HG02938 (cell line): ENCODE results near the gene XPC.

Experiments
- ATAC-seq: cut with Tn5 transposase; IDR thresholded peaks from one replicate; pipeline ENCODE4 v1.9.1; 2021; ENCODE audit warnings: mild to moderate bottlenecking, moderate library complexity; ENCODE audit not compliant: unreplicated experiment

The XPC gene

DNA sequence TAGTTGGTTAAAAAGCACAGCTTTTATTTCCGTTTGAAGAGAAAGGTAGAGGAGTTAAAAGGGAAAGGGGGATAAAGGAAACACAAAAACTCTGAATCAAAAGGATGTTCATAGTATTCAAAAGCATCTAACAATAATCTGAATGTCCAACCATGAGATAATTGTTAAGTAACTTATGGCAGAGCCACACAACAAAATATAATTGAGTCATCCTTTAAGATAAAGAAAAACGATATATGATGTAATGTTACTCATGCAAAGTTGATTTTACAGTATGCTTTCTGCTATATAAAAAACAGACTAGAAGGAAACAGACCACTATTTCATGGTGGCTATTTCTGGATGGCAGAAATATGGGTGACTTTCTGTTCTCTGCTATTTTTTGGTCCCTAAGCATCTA lies 3.9 kb downstream of the XPC start:
- ATAC-seq, result no peak

DNA sequence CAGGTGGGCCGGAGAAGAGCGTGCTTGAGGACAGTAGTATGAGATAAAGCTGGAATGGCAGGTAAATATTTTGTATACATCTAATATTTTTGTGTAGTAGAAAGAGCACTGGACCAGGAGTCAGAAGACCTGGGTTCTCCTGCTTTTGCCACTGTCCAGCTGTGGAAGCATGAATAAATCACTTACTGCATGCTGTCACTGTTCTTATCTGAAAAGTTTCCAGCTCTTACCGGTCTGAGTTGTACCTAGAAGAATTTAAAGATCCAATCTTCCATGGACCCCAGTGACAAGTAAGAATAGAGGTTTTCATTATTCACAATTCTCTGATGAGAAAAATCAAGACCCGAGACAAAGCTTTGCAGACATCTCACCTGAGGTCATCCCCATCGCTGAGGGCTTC lies 5.9 kb downstream of the XPC start:
- ATAC-seq, result no peak

DNA sequence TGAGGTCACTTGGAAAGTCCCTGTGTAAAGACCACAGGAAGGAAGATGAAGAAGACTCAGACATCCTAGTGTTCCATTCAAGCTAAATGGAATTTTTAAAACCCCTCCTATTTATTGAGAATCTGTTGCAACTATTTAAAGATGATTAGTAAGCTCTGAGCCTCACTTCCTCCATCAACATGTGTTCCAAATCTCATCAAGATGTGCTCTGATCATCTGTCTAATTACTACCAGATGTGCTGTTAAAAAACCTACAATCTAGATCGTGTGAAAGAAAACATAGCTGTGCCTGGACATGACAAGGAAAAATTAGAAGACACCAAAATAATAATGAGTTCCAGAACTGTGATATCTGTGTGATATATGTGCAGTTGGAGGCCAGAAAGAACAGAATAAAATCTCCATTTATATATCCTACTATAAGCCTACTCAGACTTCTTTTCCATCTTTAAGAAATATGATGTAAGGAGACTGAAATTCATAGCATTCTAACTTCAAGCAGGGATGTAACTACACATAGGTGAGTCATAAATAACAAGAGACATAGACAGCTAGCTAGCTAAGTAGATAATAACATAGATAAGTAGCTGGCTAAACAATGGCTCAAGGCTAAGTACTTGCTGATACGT lies 7.8 kb downstream of the XPC start:
- ATAC-seq, result no peak

DNA sequence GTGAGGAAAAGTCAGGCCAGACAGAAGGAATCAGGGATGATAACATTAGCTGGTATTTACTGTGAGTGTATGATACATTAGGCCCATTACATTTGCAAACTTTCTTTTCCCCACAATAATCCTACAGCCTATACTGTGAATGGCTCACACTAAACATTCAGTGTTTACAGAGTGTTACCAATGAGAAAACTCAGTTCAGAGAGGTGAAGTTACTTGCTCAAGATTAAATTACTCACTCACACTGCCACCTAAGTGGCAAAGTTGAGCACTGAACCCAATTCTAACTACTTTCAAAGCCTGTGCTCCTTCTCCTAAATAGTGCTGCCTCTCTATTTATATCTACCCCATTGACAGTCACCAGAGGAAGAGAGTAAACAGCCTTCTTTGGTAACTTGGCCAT lies 8.5 kb downstream of the XPC start:
- ATAC-seq, result no peak

DNA sequence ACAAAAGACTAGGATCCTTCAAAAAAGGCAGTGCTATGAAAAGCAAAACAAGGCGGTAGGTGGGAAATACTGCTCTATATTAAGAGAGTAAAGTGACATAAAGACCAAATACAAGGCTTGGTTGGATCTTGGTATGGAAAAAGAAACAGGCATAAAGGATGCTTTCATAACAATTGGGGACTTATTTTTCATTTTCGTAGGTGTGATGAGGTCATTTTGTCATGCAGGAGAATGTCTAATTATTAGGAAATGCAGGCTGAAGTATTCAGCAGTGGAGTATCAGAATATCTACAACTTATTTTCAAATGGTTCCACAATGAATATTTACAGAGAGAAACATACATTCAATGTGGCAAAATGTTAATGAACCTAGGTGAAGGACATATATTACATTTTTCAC lies 9.0 kb downstream of the XPC start:
- no peak for ATAC-seq

DNA sequence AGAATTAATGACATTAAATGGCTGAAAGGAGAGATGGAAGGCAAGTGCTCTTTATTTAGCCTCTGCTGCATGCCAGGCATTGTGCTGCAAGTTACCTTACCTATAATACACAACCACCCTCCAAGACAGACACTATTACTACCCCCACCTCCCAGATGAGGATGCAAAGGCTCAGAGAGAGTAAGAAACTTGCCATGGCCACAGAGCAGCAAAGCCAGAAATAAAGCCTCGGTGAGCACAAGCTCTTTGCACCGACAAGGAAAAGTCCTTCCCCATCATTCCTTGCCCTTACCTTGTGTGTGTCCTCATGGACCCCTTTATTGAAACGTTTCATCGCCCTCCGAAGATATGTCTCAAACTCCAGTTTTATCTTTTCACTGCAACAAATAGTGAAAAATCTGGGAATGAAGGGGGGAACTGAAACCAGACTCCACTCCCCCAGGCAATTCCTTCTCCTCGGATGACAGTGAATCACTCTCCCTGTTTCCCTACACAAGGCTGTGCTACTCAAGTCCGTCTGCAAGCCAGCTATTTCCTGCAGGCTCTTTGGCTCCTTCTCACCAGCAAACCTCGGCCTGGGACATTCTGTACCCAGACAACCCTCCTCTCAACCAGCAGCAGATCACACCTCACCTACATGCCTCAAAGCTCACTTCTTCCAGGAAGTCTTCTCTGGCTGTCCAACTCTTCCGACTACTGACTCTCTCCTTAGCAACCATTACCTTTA lies 11.4 kb downstream of the XPC start:
- ATAC-seq, result no peak

DNA sequence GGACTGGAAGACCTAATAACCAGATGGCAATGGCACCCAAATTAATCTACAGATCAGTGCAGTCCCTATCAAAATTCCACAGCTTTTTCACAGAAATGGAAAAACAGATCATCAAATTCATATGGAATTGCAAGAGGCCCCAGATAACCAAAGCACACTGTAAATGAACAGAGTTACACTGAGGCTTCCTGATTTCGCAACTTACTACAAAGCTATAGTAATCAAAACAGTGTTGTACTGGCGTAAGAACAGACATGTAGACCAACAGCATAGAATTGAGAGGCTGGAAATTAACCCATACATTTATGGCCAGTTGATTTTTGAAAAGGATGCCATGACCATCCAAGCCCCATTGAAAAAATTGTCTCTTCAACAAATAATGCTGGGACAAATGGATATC lies 16.2 kb downstream of the XPC start:
- no peak for ATAC-seq

DNA sequence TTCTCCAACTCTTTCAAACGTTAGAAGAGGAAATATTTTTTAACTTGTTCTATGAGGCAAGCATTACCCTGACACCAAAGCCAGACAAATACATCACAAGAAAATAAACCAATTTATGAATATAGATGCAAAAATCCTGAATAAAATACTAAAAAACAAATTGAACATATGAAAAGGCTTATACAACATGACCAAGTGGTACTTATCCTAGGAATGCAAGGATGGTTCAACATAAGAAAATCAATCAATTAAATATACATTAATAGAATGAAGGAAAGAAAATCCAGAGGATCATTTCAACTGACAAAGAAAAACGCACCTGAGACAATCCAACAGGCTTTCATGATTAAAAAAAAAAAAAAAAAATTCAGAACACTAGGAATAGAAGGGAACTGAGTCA lies 17.1 kb downstream of the XPC start:
- ATAC-seq, result no peak

DNA sequence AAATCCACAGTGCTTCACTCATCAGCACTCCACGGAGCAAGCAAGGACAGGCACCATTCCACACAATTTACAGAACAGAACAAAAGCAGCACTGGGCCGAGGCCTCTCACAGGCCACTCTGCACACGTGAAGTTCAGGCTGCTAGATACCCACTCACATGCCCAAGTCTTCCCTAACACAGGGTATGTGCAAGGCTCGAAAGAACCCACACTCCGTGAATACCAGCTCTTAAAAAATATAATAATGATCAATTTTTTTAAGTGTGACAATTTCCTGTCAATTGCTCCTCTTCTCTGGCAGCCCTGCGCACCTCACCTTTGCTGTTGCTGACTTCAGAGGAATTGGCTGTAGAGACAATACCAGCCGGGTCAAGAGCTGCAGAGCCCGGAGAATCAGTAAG lies 19.0 kb downstream of the XPC start:
- no peak for ATAC-seq

DNA sequence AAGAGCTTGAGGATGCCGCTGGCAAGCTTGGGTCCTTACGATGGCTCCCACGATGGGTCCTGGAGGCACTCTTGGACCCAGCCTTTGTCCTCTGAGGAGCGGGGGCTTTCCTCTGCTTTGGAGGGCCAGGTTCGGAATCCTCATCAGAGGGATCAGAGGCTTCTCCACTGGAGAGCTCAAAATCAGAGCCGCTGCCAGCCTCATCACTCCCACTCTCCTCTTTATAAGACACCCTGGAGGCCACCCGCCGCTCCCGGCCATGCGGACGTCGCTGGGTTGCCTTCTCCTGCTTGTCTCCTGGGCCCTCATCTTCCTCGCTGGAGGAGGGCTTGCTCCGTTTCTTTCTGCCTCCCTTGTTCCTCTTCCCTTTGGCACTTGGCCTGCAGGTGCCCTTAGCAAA lies 20.0 kb downstream of the XPC start:
- ATAC-seq, result no peak

DNA sequence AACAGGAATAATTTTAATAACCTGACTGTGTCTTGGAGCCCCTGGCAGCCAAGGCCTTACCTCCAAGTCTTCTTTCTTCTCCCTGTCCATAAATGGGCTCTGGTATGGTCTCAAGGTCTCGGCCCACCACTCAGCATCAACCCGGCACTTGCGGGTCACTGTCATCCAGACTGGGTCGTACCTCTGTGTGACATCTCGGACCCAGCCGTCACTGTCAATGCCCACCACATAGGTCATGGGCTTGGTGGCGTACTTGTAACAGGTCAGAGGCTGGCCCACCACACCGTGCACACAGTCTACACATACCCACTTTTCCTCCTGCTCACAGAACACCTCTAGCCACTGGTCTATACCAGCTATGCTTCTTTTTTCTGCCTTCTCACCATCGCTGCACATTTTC lies 20.4 kb downstream of the XPC start:
- ATAC-seq, result no peak

DNA sequence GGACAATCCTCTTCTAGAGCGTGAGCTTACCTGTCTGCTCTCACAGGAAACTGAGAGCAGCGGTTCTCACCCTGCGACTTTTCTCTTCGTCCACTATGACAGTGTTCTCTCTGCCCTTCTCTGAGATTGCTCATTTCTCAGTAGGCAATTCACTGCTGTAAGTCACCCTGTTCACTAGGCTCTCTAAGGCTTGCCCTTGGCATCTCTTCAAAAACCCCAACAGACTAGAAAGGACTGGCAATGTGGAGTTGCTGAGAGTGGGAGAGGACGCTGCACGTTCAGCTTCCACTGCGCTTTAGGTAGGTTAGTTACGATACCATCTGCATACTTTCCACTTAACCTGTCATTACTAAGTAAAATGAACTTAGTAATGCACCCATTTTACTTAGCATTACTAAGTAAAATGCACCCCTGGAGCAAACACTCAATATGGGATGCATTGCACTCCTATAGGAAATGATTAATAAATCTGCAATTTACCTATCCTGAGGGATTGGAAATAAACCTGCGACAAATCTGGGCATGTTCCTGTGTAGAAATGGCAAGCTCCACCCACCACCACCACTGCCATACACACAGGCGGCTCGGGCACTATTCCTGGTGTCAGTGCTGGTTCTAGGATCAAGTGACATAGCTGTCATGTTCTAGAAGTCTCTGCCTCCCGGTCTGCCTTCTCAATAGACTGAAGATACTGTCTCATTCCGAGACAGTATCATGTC lies 21.4 kb downstream of the XPC start:
- ATAC-seq, result no peak

DNA sequence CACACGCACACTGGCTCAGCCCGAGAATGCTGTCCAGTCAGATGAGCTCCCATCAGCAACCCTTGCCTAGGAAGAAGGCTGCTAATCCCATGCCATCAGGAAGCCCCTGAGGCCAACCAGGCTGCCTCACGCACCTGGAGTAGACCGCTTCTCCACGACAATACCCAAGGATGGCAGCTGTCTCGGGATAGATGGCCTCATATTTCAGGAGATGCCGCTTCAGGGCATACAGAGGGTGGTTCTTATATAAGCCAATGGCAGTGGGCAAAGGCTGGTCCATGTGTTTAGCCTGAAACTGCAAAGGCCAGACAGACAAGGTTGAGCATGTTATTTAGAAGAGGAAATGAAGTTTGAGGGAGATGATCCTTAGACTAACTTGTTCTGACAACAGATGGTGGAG lies 22.2 kb downstream of the XPC start:
- ATAC-seq, result no peak

DNA sequence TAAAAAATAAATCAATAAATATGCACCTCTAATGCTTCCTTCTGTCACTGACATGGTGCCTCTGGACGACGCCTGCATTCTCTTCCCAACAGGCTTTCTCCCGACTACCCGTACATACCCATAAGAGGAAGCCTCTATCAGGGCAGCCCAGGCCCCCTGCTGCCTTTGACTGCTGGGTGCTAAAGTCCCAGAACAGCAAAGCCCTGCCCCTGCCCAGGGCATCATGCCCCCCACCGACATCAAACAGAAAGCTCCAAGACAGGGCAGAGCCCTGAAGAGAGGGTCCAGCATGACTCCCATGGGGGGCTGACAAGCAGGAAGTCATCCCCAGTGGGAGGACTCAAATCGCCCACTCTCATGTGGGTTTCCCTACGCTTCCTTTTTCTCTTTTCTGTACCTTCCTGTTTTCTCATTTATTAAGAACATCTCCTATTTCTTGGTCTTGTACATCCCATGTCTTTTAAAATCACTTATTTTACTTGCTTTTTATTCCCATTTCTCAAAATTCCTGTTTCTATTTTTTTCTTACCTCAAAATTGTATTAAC lies 23.4 kb downstream of the XPC start:
- no peak for ATAC-seq

DNA sequence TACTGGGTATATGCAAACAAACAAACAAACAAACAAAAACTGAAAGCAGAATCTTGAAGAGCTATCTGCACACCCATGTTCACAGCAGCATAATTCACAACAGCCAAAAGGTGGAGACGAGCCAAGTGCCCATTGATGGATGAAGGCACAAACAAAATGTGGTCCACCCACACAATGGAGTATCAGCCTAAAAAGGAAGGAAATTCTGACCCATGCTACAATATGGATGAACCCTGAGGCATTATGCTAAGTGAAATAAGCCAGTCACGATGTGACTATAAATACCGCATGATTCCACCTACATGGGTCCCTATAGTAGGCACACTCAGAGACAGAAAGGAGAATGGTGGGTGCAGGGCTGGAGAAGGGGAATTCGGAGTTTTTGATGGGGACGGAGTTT lies 24.1 kb downstream of the XPC start:
- no peak for ATAC-seq

DNA sequence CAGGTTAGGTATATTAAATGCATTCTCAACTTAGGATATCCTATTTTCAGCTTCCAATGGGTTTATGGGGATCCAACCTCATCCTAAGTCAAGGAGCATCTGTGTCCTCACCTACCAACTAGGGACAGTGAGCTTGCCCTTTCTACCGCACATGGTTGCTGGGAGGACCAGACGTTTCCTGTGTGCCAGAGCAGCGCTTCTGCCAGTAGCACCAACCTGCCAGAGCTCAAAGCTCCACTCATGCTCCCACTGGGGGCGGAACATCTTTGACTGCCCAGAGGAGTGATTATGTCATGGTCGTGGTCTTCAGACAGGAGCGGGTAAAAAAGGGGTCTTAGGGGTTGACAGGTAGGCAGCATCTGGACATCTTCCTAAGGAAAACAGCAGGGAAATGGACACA lies 24.7 kb downstream of the XPC start:
- no peak for ATAC-seq

DNA sequence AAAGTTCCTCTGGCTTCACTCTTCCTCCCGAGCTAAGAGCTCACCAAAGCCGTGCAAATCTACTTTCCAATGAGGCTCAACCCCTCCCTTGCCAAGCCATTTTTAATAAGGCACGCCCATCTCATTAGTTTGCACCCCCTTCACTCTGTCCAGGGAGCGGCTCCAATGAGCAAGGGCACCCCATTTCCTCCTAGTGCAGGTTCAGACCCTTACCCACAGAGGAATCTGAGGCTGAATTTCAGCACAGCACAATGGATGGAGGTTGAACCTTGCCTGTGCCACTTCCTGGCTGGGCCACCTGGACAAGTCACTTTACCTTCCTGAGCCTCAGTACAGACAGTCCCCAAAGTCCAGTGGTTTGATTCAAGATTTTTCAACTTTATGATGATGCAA lies 25.4 kb downstream of the XPC start:
- ATAC-seq, result no peak

DNA sequence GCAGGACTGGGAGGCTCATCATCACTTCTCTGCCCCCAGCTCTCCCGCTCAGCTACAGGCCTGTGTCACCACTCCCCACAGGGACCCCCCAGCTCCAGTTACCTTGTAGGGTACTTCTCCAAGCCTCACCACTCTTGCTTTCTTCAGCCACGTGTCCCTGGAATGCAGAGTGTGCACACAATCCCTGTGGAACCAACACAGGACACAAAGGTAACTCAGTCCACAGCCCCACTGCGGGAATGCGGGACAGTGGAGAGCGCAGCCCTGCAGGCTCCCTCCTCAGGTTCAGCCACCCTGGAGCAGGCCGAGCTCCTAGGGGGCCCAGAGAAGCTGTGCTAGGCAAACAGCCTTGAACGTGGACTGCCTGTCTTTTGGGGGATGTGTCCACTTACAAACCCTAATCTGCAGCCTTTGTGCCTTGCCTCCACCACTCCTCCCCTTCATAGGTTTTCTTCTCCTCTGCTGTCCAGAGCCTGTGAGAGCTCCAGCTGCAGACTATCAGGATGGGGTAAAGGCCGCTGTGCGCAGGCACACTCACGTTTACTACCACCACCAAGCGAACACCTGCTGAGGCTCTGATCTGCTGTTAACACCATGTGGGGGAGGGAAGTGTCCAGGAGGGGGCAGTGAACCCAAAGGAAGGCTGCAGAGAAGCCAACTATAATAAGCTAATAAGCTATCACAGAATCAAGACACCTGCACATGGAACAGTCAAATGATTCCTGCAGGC lies 26.0 kb downstream of the XPC start:
- no peak for ATAC-seq

DNA sequence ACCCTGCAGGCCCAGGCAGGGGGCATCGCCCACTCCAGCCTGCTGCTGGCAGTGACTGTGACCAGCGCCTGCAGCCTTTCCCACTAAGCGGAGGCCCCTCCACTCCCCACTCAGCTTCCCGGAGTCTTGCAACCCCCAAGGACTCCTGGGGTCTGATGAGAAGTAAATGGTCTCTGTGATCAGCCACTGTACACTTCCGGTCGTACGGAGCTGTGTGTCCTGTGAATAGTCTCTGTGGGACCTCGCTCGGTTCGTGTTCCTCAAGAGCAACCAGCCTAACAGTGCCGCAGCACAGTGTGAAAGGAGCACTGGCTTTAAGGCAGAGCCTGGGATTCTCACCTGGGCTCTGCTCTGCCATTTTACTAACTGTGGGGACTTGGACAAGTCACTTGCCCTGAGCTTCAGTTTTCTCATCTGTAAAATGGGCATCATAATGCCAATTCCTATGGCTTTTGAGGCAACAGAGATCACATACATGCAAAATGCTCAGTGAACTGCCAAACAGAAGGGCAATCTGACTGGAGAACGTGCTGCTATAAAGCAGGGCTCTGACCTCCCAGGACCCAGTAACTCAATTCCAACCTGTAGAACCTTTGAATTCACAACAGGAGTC lies 26.8 kb downstream of the XPC start:
- ATAC-seq, result no peak

DNA sequence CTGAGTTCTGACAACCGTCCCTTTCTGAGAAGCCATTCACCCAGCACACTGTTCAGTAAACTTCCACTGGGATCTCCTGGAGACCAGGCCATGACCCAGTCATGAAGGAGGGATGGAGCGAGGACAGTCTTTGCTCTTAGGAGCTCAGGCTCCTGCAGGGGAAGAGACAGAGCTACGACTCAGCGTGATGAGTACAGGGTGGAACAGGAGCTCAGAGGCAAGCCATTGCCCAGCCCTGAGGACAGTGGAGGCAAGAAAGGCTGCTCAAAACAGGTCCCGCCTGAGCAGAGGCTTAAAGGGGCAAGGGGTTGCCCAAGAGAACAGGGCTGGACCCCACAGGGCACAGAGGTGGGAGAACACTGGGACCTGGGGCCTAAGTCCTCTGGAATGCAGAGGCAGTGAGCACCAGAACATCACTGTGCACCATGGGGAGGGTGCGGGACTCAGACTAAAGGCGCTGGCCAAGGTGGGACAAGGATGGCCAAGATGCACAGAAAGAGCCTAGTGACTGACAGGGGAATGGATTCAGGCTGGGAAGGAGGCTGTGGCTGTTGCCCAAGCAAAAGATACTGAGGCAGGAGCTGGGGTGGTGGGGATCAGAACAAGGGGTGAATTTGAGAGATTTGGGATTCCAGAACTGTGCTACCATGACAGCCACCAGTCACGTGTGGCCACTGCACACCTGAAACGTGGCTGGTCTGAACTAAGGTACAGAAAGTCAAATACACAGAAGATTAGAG lies 27.7 kb downstream of the XPC start:
- ATAC-seq, result no peak
